Mammary epithelial cell (primary cell): ENCODE results near the gene AGAP1.

Experiments
- EZH2 ChIP-seq: IDR thresholded peaks from 2 replicates; pipeline ENCODE4 v1.6.1; 2012; ENCODE audit warnings: low read length, inconsistent platforms, borderline replicate concordance
- TF ChIP-seq, protein P1 (sequence below), 2 donors: IDR thresholded peaks in 1 of 2; conservative IDR thresholded peaks in 1 of 2; 2 replicates each; pipeline ENCODE4 v1.5.1; 2011 to 2012; ENCODE audit warnings: inconsistent platforms in 2 of 2, low read length in 2 of 2, mild to moderate bottlenecking in 2 of 2, control low read depth in 1 of 2, low read depth in 1 of 2; ENCODE audit not compliant: insufficient read depth in 1 of 2; ENCODE audit errors: extremely low read depth in 1 of 2

DNA sequence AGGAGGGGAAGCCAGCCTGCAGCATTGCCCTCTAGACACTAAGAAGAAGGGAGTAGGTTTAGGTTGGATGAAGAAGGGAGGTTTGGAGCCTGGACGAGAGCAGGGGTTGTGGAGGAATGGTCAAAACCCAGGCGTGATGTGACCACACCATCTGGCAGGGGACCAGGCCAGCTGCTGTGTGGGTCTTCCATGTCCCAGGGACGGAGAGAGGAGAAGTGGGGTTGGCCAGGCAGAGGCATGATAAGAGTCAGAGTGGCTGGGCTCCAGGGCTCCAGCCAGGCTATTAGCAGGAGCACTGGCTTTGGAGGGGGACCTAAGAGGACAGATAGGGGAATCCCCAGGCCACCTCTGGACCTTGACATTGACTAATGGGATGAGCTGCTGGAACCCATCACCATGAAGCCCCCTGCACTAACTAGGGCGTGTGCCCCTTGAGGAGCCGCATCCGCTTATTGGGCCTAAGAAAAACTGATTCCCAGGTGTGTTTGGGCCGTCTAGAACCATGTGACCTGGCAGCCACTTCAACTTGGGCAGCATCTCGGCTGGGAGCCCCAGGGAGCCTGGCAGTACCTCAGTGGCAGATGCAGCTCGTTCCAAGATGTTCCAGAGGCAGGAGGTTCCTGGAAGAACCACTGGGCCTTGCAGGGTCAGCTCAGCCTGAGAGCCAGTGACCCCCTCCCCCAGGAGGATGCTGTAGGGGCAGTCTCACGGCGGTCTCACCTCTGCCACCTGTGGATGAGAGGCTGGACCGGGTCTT lies 235.1 kb downstream of the AGAP1 start:
- no peak for TF ChIP-seq EZH2
- TF ChIP-seq, protein P1, sequence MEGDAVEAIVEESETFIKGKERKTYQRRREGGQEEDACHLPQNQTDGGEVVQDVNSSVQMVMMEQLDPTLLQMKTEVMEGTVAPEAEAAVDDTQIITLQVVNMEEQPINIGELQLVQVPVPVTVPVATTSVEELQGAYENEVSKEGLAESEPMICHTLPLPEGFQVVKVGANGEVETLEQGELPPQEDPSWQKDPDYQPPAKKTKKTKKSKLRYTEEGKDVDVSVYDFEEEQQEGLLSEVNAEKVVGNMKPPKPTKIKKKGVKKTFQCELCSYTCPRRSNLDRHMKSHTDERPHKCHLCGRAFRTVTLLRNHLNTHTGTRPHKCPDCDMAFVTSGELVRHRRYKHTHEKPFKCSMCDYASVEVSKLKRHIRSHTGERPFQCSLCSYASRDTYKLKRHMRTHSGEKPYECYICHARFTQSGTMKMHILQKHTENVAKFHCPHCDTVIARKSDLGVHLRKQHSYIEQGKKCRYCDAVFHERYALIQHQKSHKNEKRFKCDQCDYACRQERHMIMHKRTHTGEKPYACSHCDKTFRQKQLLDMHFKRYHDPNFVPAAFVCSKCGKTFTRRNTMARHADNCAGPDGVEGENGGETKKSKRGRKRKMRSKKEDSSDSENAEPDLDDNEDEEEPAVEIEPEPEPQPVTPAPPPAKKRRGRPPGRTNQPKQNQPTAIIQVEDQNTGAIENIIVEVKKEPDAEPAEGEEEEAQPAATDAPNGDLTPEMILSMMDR (conservative IDR thresholded peaks at IDR 0.05 in 1 of 2, IDR thresholded peaks at IDR 0.05 in 1 of 2; ENCODE audit: extremely low read depth in 1 of 2, insufficient read depth in 1 of 2, low read depth in 1 of 2, low read length in 2 of 2), result no peak
